Measurements from ENCODE around the gene BCL2L11.
"Not testable (repeated sequence)": the region's sequence is repeated elsewhere in the genome, so short reads cannot be mapped to it uniquely, and the experiment has no call there.

BCL2L11 gene

GRCh38 chr2:111120253-111121027 lies at the start of gene BCL2L11:
BCL2L11 (plus strand) TSS chr2:111120914; CDS start chr2:111123746, 2,832 bp downstream.
- peak; percentile 93 for DNase-seq

- no peak for DNase-seq
Observed at GRCh38 chr2:111071600-111072171, 49.0 kb upstream of the BCL2L11 start.

GRCh38 chr2:111072220-111072871 lies 48.4 kb upstream of the BCL2L11 start:
- no peak for DNase-seq

GRCh38 chr2:111082659-111083058 lies 38.1 kb upstream of the BCL2L11 start:
- not testable (repeated sequence) for DNase-seq

GRCh38 chr2:111091811-111092211 lies 28.9 kb upstream of the BCL2L11 start:
- DNase-seq, result no peak

GRCh38 chr2:111094691-111095090 lies 26.0 kb upstream of the BCL2L11 start:
- DNase-seq, result no peak

GRCh38 chr2:111095434-111095833 lies 25.3 kb upstream of the BCL2L11 start:
- DNase-seq, result no peak

- DNase-seq, result no peak
Observed at GRCh38 chr2:111099402-111099801, 21.3 kb upstream of the BCL2L11 start.

- DNase-seq, result no peak
Observed at GRCh38 chr2:111100087-111100764, 20.5 kb upstream of the BCL2L11 start.

GRCh38 chr2:111100765-111101162 lies 19.9 kb upstream of the BCL2L11 start:
- peak; percentile 4 for DNase-seq

- no peak for DNase-seq
Observed at GRCh38 chr2:111101592-111101991, 19.1 kb upstream of the BCL2L11 start.

GRCh38 chr2:111102216-111102615 lies 18.5 kb upstream of the BCL2L11 start:
- DNase-seq, result no peak

- DNase-seq, result no peak
Observed at GRCh38 chr2:111105926-111106325, 14.8 kb upstream of the BCL2L11 start.

- DNase-seq, result peak; percentile 5
Observed at GRCh38 chr2:111106706-111107105, 14.0 kb upstream of the BCL2L11 start.

GRCh38 chr2:111108745-111109271 lies 11.9 kb upstream of the BCL2L11 start:
- no peak for DNase-seq

GRCh38 chr2:111111101-111111755 lies 9.5 kb upstream of the BCL2L11 start:
- DNase-seq, result no peak

GRCh38 chr2:111113838-111114237 lies 6.9 kb upstream of the BCL2L11 start:
- no peak for DNase-seq

GRCh38 chr2:111116011-111116746 lies 4.5 kb upstream of the BCL2L11 start:
- no peak for DNase-seq

GRCh38 chr2:111116843-111117597 lies 3.7 kb upstream of the BCL2L11 start:
- DNase-seq, result peak; percentile 55

GRCh38 chr2:111117598-111118480 lies 2.9 kb upstream of the BCL2L11 start:
- no peak for DNase-seq
